SU-DHL-6 (cell line): Measurements from ENCODE around the gene HDAC11.

Experiments
- H2AFZ ChIP-seq: fragments of 200-600 bp; sonication (generic); 2 replicates; pipeline ENCODE4 v1.6.1; 2014; ENCODE audit warnings: low read depth, mild to moderate bottlenecking, moderate library complexity, mixed read lengths, antibody characterized with exemption, low read length; ENCODE audit not compliant: severe bottlenecking
- H3F3A ChIP-seq: fragments of 200-600 bp; shearing (Covaris generic); 2 replicates; pipeline ENCODE4 v1.6.0; 2016; ENCODE audit warnings: antibody characterized with exemption, mild to moderate bottlenecking; ENCODE audit not compliant: insufficient read depth
- H3K27ac ChIP-seq: fragments of 200-600 bp; sonication (generic); 2 replicates; pipeline ENCODE4 v1.5.1; 2016; ENCODE audit warnings: low read depth, mild to moderate bottlenecking, low read length, moderate library complexity, mixed read lengths
- H3K27me3 ChIP-seq: fragments of 200-600 bp; sonication (generic), shearing (Covaris generic); 2 replicates; pipeline ENCODE4 v1.6.0; 2014; ENCODE audit warnings: mild to moderate bottlenecking, low read length
- H3K36me3 ChIP-seq: fragments of 200-600 bp; sonication (generic); 2 replicates; pipeline ENCODE4 v1.6.1; 2014; ENCODE audit warnings: mild to moderate bottlenecking, low read length, mixed read lengths
- H3K4me2 ChIP-seq: fragments of 300-600, 200-600 bp; shearing (Covaris generic), sonication (generic); 2 replicates; pipeline ENCODE4 v1.6.0; 2014; ENCODE audit warnings: low read length, low read depth, mild to moderate bottlenecking; ENCODE audit not compliant: poor library complexity, severe bottlenecking
- H3K4me3 ChIP-seq: fragments of 200-600 bp; sonication (generic); 2 replicates; pipeline ENCODE4 v1.5.1; 2014; ENCODE audit warnings: antibody characterized with exemption, low read length, mild to moderate bottlenecking, mixed read lengths; ENCODE audit not compliant: insufficient read depth, poor library complexity, severe bottlenecking
- H3K79me2 ChIP-seq: fragments of 200-600 bp; sonication (generic); 2 replicates; pipeline ENCODE4 v1.6.1; 2014; ENCODE audit warnings: mild to moderate bottlenecking, low read length, moderate library complexity; ENCODE audit not compliant: insufficient read depth
- H3K9ac ChIP-seq: fragments of 200-600 bp; sonication (generic); 2 replicates; pipeline ENCODE4 v1.7.0; 2014; ENCODE audit warnings: mild to moderate bottlenecking, low read length
- H3K9me2 ChIP-seq: fragments of 200-600 bp; sonication (generic); replicated peaks from 2 replicates; pipeline ENCODE4 v1.6.1; 2014; ENCODE audit warnings: low read length; ENCODE audit not compliant: insufficient read depth
- H3K9me3 ChIP-seq: fragments of 200-600 bp; sonication (generic); 2 replicates; pipeline ENCODE4 v1.6.1; 2014; ENCODE audit warnings: low read length, mixed read lengths; ENCODE audit not compliant: insufficient read depth
- H4K20me1 ChIP-seq: fragments of 200-600 bp; sonication (generic); 2 replicates; pipeline ENCODE4 v1.6.1; 2014; ENCODE audit warnings: low read depth, mild to moderate bottlenecking, antibody characterized with exemption, low read length, moderate library complexity, mixed read lengths
- CTCF ChIP-seq: fragments of 200-600 bp; sonication (generic); IDR thresholded peaks from one replicate; pipeline ENCODE4 v1.5.1; 2017; ENCODE audit warnings: antibody characterized with exemption, mild to moderate bottlenecking, low read length, moderate library complexity; ENCODE audit not compliant: insufficient read depth, poor library complexity, severe bottlenecking
- EZH2phosphoT487 ChIP-seq: fragments of 200-600 bp; sonication (generic), shearing (Covaris generic); conservative IDR thresholded peaks from 2 replicates; pipeline ENCODE4 v1.6.1; 2018; ENCODE audit warnings: mild to moderate bottlenecking, antibody characterized with exemption, low read length, moderate library complexity, mixed read lengths

HDAC11 gene

GRCh38 chr3:13536432-13536831, 56.3 kb downstream of the HDAC11 start:
- no peak overlapping the region for H3K4me3 ChIP-seq
- TF ChIP-seq EZH2phosphoT487 = no peak
- no peak for TF ChIP-seq CTCF
- H3F3A ChIP-seq = no peaks in the 10 kb centered on the region
- no peak overlapping the region for H3K27ac ChIP-seq
- no peaks in the 10 kb centered on the region for H4K20me1 ChIP-seq
- no peak overlapping the region for H3K4me2 ChIP-seq
- H2AFZ ChIP-seq = no peak overlapping the region
- no peaks in the 10 kb centered on the region for H3K9me2 ChIP-seq
- no peak overlapping the region for H3K9ac ChIP-seq
- no peaks in the 10 kb centered on the region for H3K27me3 ChIP-seq
- no peaks in the 10 kb centered on the region for H3K36me3 ChIP-seq
- no peaks in the 10 kb centered on the region for H3K79me2 ChIP-seq
- 0 out of 2 replicates have a peak, but pooled peaks cover under 1% of the 10 kb centered on the region for H3K9me3 ChIP-seq

- Histone ChIP-seq H3K4me2 (no peak overlapping the region), H3K36me3 (no peaks in the 10 kb centered on the region), H3K9ac (no peak overlapping the region), H3K9me2 (no peaks in the 10 kb centered on the region), H3K9me3 (0 out of 2 replicates have a peak, but pooled peaks cover 4% of the 10 kb centered on the region), H3K27ac (no peak overlapping the region), H4K20me1 (no peaks in the 10 kb centered on the region), H3K79me2 (no peaks in the 10 kb centered on the region), H3F3A (no peaks in the 10 kb centered on the region), H2AFZ (no peak overlapping the region), H3K4me3 (no peak overlapping the region), H3K27me3 (no peaks in the 10 kb centered on the region)
- no peak for TF ChIP-seq EZH2phosphoT487
Observed at GRCh38 chr3:13536832-13537231, 56.7 kb downstream of the HDAC11 start.

GRCh38 chr3:13537244-13537908, 57.3 kb downstream of the HDAC11 start:
- H3K9me2 ChIP-seq = no peaks in the 10 kb centered on the region
- H3K4me3 ChIP-seq = no peak overlapping the region
- H3K79me2 ChIP-seq = no peaks in the 10 kb centered on the region
- H3K36me3 ChIP-seq = no peaks in the 10 kb centered on the region
- no peaks in the 10 kb centered on the region for H4K20me1 ChIP-seq
- no peaks in the 10 kb centered on the region for H3F3A ChIP-seq
- H2AFZ ChIP-seq = no peak overlapping the region
- H3K9me3 ChIP-seq = 0 out of 2 replicates have a peak, but pooled peaks cover 4% of the 10 kb centered on the region
- H3K4me2 ChIP-seq = no peak overlapping the region
- no peak overlapping the region for H3K27ac ChIP-seq
- no peak overlapping the region for H3K9ac ChIP-seq
- no peak for TF ChIP-seq EZH2phosphoT487
- no peak for TF ChIP-seq CTCF
- H3K27me3 ChIP-seq = no peaks in the 10 kb centered on the region

GRCh38 chr3:13537909-13538296, 57.8 kb downstream of the HDAC11 start:
- Histone ChIP-seq H3K36me3 (no peaks in the 10 kb centered on the region), H4K20me1 (no peaks in the 10 kb centered on the region), H3F3A (no peaks in the 10 kb centered on the region), H2AFZ (no peak overlapping the region), H3K9ac (no peak overlapping the region), H3K27me3 (no peaks in the 10 kb centered on the region), H3K4me3 (no peak overlapping the region), H3K9me3 (0 out of 2 replicates have a peak, but pooled peaks cover 4% of the 10 kb centered on the region), H3K9me2 (no peaks in the 10 kb centered on the region), H3K79me2 (no peaks in the 10 kb centered on the region), H3K4me2 (no peak overlapping the region), H3K27ac (no peak overlapping the region)
- TF ChIP-seq CTCF = no peak
- no peak for TF ChIP-seq EZH2phosphoT487
